Activated B cell treated with CpG ODN at 0.5 μM for 24 hours (primary cell): ENCODE results near the gene CNOT4. TPM values are rescaled to one million over a fixed set of nuclear protein-coding genes. Genes with fewer than 3 reads are reported as not detected.

Experiments
- ATAC-seq: fragments of 200-7000 bp; cut with Tn5 transposase; one replicate; pipeline ENCODE4 v1.10.0; 2021; ENCODE audit warnings: low read depth, mild to moderate bottlenecking, moderate library complexity
- CTCF ChIA-PET: fragments of 350-600 bp; sonication (Branson Sonifier 250); formaldehyde crosslinking; loops from one replicate; lab custom pipeline; 2021; ENCODE audit warnings: antibody characterized with exemption; lab: Charles Lee
- POLR2A ChIA-PET: fragments of 350-600 bp; sonication (Branson Sonifier 250); formaldehyde crosslinking; loops from one replicate; lab custom pipeline; 2021; ENCODE audit warnings: antibody characterized with exemption; lab: Charles Lee
- DNase-seq: peaks from one replicate; pipeline ENCODE4 v3.0.0; 2022
- H3K27ac Mint-ChIP-seq: one replicate; pipeline ENCODE4 v1.8.0; 2020; ENCODE audit warnings: mixed read lengths
- H3K27me3 Mint-ChIP-seq: one replicate; pipeline ENCODE4 v1.8.0; 2021; ENCODE audit warnings: mixed read lengths
- H3K36me3 Mint-ChIP-seq: one replicate; pipeline ENCODE4 v1.8.0; 2021; ENCODE audit warnings: low read depth, mixed read lengths
- H3K4me1 Mint-ChIP-seq: one replicate; pipeline ENCODE4 v1.8.0; 2021; ENCODE audit warnings: mixed read lengths
- H3K4me3 Mint-ChIP-seq: one replicate; pipeline ENCODE4 v1.8.0; 2020; ENCODE audit warnings: mild to moderate bottlenecking, mixed read lengths
- H3K9me3 Mint-ChIP-seq: one replicate; pipeline ENCODE4 v1.8.0; 2020; ENCODE audit warnings: mixed read lengths
- CTCF ChIP-seq: fragments of 200-600 bp; IDR thresholded peaks from one replicate; pipeline ENCODE4 v1.8.0; 2022; ENCODE audit warnings: antibody characterized with exemption, mild to moderate bottlenecking
- intact Hi-C: fragments of 100-400 bp; cut with micrococcal nuclease; formaldehyde crosslinking; loops from one replicate; pipeline ENCODE4 v1.15.1; 2024
- total RNA-seq: library from RNA; stranded (reverse); gene quantifications from 2 replicates; pipeline ENCODE4 v1.2.3, GENCODE V29; 2022

The CNOT4 gene
- total RNA-seq, 1 donor from 2014 or later = 36.8 TPM

GRCh38 chr7:135405969-135406368 lies 103.9 kb downstream of the CNOT4 start:
- H3K4me3 Mint-ChIP-seq = no peak overlapping the region
- H3K27me3 Mint-ChIP-seq = no peaks in the 10 kb centered on the region
- CTCF ChIA-PET = interaction anchor here (0.5 kb wide), 1 partner anchor 656 kb away, joined by 3 read pairs; no protein-coding TSS in a partner anchor
- DNase-seq = no peak
- intact Hi-C loops = no loop called here
- no peak overlapping the region for H3K27ac Mint-ChIP-seq
- ATAC-seq = no peak
- no peaks in the 10 kb centered on the region for H3K4me1 Mint-ChIP-seq
- no peak for TF ChIP-seq CTCF
- H3K9me3 Mint-ChIP-seq = no peaks in the 10 kb centered on the region
- peaks cover 40% of the 10 kb centered on the region for H3K36me3 Mint-ChIP-seq
- POLR2A ChIA-PET = no interaction called here

DNA sequence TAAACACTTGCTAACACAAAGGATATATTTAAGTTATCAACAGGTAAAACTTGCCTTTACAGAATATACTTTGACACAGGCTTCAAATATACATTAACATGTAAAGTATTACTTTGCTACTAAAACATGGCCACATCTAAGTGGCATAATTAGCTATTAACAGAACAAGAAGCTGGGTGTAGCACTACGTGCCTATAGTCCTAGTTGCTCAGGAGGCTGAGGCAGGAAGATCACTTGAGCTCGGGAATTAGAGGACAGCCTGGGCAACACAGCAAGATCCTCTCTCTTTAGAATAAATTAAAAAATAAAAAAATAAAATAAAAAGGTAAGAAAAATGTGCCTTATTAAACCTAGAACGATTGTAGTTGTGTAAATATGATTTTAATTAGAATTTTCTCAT lies 106.6 kb downstream of the CNOT4 start:
- no peak overlapping the region for H3K4me3 Mint-ChIP-seq
- POLR2A ChIA-PET = no interaction called here
- no peaks in the 10 kb centered on the region for H3K4me1 Mint-ChIP-seq
- ATAC-seq (no peak), DNase-seq (no peak)
- intact Hi-C loops = no loop called here
- H3K27ac Mint-ChIP-seq = no peak overlapping the region
- CTCF ChIA-PET = no interaction called here
- peaks cover 31% of the 10 kb centered on the region for H3K36me3 Mint-ChIP-seq
- H3K27me3 Mint-ChIP-seq = no peaks in the 10 kb centered on the region
- TF ChIP-seq CTCF = no peak
- no peaks in the 10 kb centered on the region for H3K9me3 Mint-ChIP-seq

DNA sequence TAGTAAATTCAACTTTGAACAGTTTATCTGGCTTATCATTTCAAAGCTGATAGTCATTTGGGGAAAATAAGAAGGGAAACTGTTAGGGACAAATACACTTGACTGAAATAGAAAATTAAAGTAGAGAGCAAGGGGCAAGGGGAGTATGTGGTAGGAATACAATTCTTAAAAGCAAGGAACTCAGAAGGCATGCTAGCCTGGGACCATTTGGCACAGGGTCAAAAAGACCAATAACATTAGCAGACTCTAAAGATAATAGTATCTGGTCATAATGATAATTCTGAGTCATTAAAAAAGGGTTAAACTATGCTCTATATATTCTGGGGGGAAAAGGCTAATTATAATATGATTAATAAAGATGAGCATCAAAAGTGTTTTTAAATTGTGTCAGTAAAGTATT lies 112.2 kb downstream of the CNOT4 start:
- Mint-ChIP-seq H3K36me3 (peaks cover 44% of the 10 kb centered on the region), H3K4me3 (no peak overlapping the region), H3K4me1 (no peaks in the 10 kb centered on the region), H3K9me3 (no peaks in the 10 kb centered on the region), H3K27me3 (no peaks in the 10 kb centered on the region), H3K27ac (no peak overlapping the region)
- ChIA-PET CTCF (no interaction called here), POLR2A (no interaction called here)
- ATAC-seq (no peak), DNase-seq (no peak)
- no peak for TF ChIP-seq CTCF
- intact Hi-C loops = no loop called here

- POLR2A ChIA-PET = no interaction called here
- H3K4me1 Mint-ChIP-seq = peaks cover 22% of the 10 kb centered on the region
- H3K4me3 Mint-ChIP-seq = no peak overlapping the region
- H3K9me3 Mint-ChIP-seq = no peaks in the 10 kb centered on the region
- intact Hi-C loops = no loop called here
- H3K27ac Mint-ChIP-seq = no peak overlapping the region
- ATAC-seq = no peak
- no peaks in the 10 kb centered on the region for H3K27me3 Mint-ChIP-seq
- CTCF ChIA-PET = no interaction called here
- DNase-seq = no peak
- no peak for TF ChIP-seq CTCF
- H3K36me3 Mint-ChIP-seq = peaks cover 60% of the 10 kb centered on the region
These were observed 117.2 kb downstream of the CNOT4 start for GRCh38 chr7:135392701-135393100.

GRCh38 chr7:135391514-135391913 lies 118.4 kb downstream of the CNOT4 start:
- ChIA-PET POLR2A (no interaction called here), CTCF (no interaction called here)
- Mint-ChIP-seq H3K27me3 (no peaks in the 10 kb centered on the region), H3K4me1 (peaks cover 22% of the 10 kb centered on the region), H3K36me3 (peaks cover 61% of the 10 kb centered on the region), H3K4me3 (no peak overlapping the region), H3K27ac (no peak overlapping the region), H3K9me3 (no peaks in the 10 kb centered on the region)
- no peak for TF ChIP-seq CTCF
- intact Hi-C loops = no loop called here
- ATAC-seq (no peak), DNase-seq (no peak)
